HG03575 (cell line): ENCODE data around the gene ZNF668.

ENCODE experiments used
- ATAC-seq: cut with Tn5 transposase; IDR thresholded peaks from one replicate; pipeline ENCODE4 v1.9.1; 2021; ENCODE audit not compliant: unreplicated experiment, insufficient number of reproducible peaks, low FRiP score; ENCODE audit errors: extremely low read depth

The ZNF668 gene

GRCh38 chr16:31083081-31083480 lies 9.0 kb upstream of the ZNF668 start:
- no peak for ATAC-seq

- ATAC-seq: no peak
Observed at GRCh38 chr16:31082368-31083045, 8.5 kb upstream of the ZNF668 start.

GRCh38 chr16:31081428-31082351 lies 7.7 kb upstream of the ZNF668 start:
- ATAC-seq: no peak

GRCh38 chr16:31080756-31081419 lies 6.8 kb upstream of the ZNF668 start:
- no peak for ATAC-seq

- no peak for ATAC-seq
Observed at GRCh38 chr16:31080035-31080629, 6.1 kb upstream of the ZNF668 start.

GRCh38 chr16:31079342-31079944 lies 5.4 kb upstream of the ZNF668 start:
- ATAC-seq: no peak

GRCh38 chr16:31078597-31079341 lies 4.7 kb upstream of the ZNF668 start:
- ATAC-seq: no peak

GRCh38 chr16:31077592-31078396 lies 3.8 kb upstream of the ZNF668 start:
- no peak for ATAC-seq

GRCh38 chr16:31077024-31077423 lies 3.0 kb upstream of the ZNF668 start:
- no peak for ATAC-seq

- no peak for ATAC-seq
Observed at GRCh38 chr16:31076319-31076718, 2.3 kb upstream of the ZNF668 start.

- ATAC-seq: no peak
Observed at GRCh38 chr16:31074814-31075183, 759 bp upstream of the ZNF668 start.

- no peak for ATAC-seq
Observed at GRCh38 chr16:31073142-31073969, 684 bp downstream of the ZNF668 start.

- ATAC-seq: no peak
Observed at GRCh38 chr16:31072540-31073141, 1.4 kb downstream of the ZNF668 start.

- no peak for ATAC-seq
Observed at GRCh38 chr16:31071861-31072260, 2.2 kb downstream of the ZNF668 start.

GRCh38 chr16:31067342-31067741 lies 6.7 kb downstream of the ZNF668 start:
- no peak for ATAC-seq

- no peak for ATAC-seq
Observed at GRCh38 chr16:31064882-31065461, 9.1 kb downstream of the ZNF668 start.
